ENCODE measurements around the gene EGR2.

The EGR2 gene

DNA sequence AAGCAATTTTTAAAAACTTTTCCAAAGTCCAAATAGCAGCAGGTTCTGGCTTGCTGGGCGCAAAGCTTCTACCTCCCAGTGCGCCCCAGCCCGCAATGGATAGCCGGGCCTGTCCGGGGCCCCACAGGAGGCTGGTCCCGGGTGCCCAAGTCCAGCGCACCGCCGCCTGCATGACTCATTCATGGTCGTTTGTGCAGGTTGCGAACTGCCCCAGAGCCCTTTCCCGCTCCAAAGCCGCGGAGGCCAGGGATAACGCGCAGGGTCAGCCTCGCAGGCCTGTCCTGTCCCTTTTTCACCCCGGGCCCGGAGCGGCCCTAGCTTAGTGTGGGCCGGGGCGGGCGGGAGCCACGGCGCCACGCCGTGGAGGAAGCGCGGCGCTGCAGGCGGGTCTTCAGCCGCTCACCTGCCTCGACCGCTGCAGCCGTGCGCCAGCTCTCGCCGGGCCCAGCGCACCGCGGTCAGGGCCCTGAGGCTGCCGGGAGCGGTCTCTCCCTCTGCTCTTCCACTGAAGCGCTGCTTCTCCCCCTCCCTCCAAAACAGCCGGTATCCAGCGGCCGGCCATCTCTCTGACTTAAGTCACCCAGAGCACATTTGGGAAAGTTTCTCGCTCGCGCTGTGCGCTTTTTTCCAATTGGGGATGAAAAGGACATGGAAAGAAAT, 1.7 kb upstream of the EGR2 start:
- peak; percentile 33 for DNase-seq

DNA sequence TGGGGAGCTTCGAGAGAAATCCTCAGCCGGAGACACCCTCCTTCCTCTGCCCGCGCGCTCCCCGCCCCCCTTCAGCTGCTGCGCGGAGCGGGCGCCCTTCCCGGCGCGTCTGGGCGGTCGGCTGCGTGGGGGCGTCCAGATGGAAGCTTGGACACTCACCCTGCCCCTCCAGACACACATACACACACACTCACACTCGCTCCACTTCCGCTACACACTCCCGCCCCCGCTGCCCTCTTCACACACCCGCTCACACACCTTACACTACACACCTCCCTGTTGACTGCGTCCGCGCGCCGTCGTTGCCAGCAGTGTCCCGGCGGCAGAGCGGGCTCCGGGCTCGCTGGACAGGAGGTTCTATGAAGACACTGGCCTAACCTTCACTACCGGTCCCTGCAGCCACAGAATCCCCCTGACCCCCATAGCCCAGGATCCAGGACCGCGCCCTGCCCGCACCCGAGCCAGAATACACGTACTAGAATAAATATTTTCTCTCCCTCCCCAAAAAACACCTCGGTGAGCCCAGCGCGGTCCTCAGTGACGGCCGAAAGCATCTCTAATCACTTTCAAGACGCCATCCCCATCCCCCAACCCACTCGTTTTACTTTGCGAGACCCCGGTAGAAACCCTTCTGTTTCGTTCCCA, 1.1 kb upstream of the EGR2 start:
- DNase-seq, result no peak

DNA sequence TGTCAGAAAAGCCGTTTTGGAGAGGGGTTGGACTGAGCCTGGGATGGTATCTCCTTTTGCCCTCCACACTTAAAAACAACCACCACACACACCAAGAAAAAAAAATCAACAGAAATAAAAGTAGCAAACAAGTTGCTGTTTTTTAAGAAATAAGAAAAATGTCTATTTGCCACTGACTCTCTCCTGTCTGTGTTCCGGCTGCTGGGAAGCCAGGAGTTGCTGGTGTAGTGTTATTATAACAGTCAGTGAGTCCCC, 163 bp downstream of the EGR2 start:
- no peak for DNase-seq

DNA sequence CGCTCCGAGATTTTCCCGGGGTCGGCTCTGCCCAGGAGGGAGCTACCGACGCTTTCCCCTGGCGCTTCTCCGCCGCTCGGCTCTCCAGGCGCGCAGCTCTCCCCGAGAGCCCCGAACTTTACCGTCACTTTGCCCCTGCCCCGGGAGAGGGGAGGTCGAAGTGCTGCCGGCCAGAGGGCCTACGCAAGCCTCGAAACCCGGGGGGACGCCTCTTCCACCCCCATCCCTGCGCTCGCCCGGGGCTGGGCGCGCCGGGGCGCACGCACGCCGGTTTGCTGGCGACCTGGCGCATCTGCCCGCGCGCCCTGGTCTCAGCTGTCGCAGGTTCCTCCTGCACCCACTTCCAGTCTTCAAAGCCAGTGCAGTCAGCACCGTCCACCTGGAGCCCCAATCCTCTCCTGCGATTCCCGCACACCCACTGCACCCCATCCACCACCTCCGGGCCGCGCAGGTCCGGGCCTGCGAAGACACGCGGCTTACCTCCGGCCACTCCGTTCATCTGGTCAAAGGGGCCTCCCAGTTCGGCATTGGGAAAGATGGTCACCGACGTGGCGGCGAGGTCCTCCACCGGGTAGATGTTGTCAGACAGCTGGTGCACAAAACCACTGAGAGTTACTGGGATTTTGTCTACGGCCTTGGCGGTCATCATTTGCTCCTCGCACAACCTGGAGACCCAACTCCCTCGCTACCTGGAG, 638 bp downstream of the EGR2 start:
- DNase-seq, result no peak

DNA sequence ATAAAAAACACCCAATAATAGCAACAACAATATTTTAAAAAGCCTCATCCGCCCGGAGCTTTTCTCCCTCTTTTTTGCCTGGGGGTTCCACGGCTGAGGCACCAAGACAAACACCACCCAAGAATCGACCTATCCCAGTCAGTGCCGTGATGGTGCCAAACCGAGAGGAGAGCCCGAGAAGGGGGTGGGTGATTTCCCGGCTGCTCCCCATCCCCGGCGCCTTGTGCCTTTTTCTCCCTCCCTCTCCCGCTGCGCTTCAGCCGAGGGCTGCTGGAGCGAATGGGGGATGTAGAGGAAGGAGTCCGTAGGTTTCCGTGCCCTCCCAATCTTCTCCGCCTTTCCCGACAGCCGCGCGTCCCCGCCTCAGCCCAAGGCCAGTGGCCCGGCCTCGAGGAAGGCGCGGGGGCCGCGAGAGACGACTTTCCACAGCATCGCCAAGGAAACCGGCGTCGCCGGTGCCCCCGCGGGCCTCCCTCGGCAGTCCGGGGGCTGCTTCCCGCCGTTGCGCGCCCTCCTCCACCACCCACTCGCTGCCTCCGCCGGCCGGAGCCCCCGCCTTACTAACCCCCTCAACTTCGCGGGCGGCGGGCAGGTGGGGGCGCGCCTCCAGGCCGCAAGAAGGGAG, 1.3 kb downstream of the EGR2 start:
- no peak for DNase-seq

DNA sequence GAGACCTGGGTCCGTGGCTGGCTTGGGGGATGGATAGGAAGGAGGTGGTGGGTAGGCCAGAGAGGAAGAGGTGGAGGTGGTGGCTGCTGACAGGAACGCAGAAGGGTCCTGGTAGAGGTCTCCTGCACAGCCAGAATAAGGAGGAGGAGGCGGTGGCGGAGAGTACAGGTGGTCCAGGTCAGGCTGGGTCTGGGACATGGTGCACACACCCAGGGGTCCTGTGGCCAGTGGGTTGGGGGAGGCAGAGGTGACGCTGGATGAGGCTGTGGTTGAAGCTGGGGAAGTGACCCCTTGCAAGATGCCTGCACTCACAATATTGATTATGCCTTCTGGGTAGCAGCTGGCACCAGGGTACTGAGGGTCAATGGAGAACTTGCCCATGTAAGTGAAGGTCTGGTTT, 2.2 kb downstream of the EGR2 start:
- DNase-seq, result no peak

DNA sequence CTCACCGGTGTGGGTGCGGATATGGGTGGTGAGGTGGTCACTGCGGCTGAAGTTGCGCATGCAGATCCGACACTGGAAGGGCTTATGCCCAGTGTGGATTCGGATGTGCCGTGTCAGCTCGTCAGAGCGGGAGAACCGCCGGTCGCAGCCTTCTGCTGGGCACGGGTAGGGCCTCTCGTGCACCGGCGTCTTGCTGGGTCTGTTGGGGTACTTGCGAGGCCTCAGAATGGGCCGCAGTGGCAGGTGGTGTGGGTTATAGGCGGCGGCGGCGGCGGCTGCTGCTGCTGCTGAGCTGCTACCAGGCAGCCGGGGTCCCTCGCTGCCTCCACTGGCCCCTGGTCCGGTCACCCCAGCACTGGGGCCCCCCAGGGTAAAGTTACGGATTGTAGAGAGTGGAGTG, 2.7 kb downstream of the EGR2 start:
- no peak for DNase-seq

DNA sequence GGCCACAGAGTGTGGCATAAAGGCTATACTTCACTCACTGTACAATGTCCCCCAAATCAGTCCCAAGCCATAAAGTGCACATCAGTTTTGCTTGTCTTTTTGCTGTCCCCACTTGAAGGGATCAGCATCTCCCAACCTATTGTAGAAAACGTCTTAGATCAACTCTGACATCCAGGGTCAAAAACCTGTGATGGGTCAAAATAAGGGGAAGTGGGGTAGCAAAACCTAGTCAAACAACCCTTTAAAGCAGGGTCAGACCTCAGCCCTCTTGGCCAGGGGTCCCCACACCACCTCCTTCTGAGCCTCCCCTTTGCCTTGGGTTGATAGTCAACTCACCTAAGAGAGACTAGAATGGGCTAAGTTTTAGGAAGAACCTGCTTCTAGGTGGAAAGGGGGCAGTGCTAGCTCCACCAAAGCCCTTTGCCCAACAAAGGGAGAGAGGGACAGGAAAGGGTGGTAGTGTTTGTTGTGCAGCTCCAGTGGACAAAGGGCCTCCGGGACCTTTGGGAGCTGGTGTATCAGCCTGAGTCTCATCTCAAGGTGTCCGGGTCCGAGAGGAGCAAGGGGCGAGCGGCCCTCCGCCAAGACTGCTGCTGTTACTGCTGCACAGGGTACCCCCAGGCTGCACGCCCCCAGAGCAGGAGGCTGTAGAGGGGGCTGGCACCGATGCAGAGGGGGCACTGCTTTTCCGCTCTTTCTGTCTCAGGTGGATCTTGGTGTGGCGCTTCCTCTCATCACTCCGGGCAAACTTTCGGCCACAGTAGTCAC, 3.3 kb downstream of the EGR2 start:
- DNase-seq, result no peak

DNA sequence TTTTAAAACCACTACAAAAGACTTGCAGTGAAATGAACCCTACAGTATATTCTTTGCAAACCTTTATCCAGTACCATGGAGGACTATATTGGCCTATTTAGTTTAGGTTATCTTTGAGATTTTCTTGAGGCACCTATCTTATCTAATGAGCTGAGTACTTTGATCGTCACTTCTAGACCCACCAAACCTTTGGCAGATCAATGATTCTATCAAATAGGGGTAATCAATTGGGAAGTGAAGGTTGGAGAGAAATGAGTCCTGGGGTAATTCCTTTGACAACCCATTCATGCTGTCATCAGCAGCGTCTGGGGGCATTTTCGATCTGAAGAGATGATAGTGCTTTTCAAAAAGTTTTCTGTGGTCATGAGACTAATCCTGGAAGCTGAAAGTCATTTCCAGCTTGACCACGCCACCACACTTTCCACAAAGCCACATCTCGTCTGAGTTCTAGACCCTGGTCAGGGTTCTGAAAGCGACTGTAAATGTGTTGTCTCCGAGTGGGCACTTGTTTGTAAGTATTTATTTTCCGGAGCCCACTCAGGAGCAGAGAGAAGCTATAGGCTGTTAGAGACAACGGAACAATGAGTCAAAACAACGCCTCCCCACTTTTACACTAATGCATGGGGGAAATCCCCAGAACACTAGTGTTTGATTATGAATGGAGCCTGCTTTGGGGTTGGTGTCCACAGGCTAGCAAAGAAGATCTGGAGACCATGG, 4.8 kb downstream of the EGR2 start:
- no peak for DNase-seq

DNA sequence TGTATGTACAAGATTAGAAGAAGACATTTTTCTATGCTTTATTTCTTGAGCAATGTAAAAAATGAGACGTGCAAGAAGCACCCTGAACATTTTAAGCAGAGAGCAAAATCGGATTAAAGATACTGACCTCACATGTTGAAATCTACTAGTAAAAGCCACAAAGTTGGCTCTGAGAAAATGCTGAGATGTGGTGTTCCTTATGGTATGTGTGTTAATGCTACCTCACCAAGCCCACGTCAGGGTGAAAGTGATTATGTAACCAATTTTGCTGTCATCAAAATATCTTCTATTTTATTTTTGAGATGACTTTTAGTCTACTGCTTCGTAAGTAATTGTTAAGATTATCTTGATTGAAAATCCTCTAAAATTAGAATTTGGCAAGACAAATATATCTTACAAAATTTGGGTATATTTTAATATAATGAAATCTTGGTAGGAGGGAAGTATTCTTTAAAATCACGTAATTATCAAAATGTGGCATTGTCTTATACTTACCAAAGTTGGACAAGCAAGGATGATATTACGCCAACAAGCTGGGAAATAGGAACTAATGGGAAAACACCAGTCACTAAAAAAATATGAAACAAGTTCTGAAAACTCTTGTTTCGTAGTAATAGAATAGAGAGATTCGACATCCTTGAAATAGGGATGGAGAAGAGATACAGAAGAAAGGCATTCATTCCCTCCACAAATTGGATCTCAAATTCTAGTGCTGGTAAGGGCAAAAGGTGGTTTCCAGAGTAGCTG, 5.8 kb downstream of the EGR2 start:
- DNase-seq, result no peak

DNA sequence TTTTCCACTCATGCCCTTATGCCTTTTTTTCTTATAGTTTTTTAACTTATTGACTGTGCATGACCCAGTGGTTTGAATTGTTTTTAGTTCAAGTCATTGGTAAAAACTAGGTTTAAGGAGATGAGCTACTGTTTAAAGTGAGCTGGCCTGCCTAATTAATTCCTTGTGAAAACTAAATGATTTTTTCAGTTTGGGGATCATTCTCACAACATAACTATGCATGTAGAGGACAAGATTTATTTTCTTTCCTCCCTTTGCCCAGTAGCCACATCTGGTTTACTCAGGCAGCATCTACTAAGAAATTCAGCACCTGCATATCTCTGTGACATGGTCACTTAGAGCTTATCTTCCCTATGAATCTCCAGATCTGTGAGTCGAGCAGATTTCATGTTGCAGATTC, 9.9 kb downstream of the EGR2 start:
- DNase-seq, result no peak

DNA sequence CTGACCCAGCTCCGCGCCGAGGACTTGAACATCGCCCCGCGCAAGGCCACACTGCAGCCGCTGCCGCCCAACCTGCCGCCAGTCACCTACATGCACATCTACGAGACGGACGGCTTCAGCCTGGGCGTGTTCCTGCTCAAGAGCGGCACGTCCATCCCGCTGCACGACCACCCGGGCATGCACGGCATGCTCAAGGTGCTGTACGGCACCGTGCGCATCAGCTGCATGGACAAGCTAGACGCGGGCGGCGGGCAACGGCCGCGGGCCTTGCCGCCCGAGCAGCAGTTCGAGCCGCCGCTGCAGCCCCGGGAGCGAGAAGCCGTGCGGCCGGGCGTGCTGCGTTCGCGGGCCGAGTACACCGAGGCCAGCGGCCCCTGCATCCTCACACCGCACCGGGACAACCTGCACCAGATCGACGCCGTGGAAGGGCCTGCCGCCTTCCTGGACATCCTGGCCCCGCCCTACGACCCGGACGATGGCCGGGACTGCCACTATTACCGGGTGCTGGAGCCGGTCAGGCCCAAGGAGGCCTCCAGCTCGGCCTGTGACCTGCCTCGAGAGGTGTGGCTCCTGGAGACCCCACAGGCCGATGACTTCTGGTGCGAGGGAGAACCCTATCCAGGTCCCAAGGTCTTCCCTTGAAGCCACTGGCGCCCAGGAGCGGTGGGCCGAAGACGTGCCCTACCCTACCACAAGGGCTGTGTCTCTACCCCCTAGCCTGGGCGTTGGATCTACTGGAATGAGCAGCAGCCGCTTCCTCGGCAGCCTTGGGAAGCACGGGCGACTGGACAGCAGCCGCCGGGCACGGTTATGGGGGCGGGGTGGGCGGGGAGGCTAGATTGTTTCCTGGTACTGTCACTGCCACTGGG, 10.7 kb downstream of the EGR2 start:
- DNase-seq, result no peak

DNA sequence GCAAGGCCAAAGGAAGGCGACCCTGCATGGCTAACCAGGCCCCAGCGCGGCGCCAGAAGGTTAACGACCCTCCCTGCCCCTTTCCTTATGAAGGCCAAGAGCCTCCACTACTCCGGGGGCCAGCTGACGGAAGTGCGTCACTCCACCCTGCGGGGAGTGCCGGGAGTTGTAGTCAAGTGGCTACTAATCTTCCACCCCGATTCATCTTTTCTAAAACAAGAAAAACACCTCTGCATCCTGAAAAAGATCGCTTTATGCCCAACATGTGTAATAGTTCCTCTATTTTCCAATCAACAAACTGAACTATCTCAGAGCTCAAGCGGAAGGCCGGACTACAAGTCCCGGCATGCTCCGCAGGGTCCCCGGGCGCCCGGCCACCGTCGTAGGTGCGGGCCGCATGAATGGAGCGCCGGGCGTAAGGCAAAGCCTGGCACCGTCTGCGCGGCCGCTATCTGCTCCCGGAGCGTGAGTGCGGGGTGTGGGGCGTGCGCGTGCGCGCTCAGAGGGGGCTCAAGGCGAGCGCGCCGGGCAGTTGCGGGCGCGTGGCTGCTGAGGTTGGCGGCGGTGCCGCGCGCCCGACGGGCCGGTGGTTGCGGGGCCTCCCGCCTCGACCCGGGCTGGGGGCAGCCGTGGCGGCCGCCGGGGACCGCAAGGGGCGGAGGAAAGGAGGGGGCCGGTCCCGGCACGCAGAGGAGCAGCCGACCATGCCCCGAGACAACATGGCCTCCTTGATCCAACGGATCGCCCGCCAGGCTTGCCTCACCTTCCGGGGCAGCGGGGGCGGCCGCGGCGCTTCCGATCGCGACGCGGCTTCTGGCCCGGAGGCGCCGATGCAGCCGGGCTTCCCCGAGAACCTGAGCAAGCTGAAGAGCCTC, 11.6 kb downstream of the EGR2 start, which contains the start of gene ADO:
Gene ADO (plus strand): TSS at position 365 of the 875 bp plus-strand sequence. CDS start 340 bp downstream, at position 705.
- DNase-seq, result peak; percentile 75

DNA sequence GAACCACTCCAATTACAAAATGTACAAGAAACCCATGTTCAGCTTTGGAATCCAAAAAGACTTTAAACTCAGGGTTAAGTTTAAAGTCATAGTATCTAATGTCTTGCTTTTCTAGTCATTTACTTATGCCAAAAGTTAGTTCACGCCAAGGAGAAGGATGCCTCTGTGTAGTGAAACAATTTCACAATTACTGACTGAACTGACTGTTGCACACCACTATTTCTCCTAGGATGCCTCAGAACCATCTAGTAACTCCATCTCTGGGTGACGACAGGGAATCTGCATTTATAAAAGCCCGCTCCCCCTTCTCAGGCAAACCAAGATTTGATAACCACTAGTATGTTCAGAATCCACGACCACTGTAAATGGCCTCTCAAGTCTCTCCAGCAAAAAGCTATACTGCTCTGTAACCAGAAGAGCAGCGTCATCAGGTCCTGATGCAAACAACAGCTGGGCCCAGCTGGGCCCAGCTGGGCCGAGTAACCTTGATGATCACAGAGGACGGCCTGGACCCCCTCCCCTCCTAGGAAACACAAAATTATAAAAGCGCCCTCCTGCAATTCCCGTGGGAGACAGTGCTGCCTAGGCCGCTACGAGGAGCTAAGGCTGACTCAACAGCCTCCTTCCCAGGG, 12.3 kb downstream of the EGR2 start:
- no peak for DNase-seq

DNA sequence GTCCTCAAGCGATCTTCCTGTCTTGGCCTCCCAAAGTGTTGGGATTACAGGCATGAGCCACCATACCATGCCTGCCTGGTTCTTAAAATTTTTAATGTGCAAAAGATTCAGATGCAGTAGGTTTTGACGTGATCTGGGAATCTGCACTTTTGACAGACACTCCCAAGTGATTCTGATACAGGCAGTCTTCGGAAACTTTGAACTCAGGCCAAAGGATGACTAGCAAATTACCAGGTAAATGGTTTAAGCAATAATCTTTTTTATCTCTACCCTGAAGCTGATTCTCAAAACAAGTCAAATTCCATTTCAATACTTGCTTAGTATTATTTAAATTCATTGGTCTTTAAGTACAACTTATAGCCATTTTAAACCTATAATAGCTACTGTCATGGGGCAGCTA, 14.3 kb downstream of the EGR2 start:
- DNase-seq, result no peak

DNA sequence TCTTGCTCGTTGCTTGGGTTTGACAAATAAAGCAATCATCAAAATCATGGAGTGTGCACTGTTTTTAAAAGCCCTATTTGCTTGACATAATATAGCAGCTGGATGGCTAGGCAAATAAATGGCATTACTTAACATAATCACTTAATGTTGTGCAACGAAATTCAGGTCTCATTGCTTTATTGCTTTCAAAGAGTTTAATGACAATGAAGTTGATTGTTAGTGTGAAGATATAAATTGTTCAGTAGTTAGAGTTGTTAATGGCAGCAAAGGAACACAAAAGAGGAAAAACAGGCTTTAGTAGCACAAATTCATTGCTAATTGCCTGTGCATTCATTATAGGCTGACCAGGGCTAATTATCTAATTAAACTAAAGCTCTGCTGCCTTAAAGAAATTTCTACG, 19.3 kb downstream of the EGR2 start:
- peak; percentile 28 for DNase-seq

DNA sequence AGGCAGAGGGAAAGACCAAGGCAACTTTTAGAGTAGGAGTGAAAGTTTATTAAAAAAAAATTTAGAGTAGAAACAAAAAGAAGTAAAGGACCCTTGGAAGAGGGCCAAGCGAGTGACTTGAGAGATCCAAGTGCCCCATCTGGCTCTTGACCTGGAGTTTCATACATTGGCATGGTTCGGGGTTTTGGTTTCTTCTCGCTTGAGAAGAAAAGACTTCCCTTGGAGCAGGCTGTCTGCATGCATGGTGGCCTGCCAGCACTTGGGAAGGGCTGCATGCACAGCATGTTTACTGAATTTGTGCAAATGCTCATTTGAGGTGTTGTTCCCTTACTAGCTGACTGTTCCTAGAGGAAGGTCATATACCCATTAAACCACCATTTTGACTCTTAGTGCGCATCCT, 20.4 kb downstream of the EGR2 start:
- DNase-seq, result no peak

DNA sequence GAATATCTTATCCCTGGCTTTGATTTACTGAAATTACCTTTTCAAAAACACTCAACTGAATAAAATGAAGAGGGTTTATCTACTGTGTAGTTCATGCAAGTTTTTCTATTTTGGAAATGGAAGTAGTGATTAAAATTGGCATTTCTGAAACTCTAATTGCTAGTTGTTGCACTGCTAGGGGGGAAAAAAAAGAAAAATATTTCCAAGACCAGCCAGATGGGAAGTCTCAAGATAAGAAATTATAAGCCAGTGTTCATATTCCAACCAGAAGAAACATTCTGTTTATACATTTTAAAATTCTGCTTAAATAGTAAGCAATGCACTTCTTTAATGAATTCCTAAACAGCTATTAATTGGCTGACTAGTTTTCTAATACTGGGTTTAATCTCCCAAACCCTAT, 21.1 kb downstream of the EGR2 start:
- no peak for DNase-seq

DNA sequence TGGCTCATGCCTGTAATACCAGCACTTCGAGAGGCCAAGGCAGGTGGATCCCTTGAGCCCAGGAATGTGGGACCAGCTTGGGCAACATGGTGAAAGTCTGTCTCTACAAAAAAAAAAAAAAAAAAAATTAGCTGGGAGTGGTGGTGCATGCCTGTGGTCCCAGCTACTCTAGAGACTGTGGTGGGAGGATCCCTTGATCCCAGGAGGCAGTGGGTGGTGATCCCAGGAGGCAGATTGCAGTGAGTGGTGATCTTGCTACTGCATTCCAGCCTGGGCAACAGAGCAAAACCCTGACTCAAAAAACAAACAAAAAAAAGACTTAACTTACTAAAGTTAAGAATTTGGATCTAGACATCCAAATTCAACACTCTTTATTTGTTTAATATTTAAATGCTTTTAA, 21.9 kb downstream of the EGR2 start:
- DNase-seq, result no peak
